Hippocampal formation (tissue), 2 donors: ENCODE data around the gene ITPR2.
"Not testable (repeated sequence)": the region's sequence is repeated elsewhere in the genome, so short reads cannot be mapped to it uniquely, and the experiment has no call there.

Experiments used
- DNase-seq, 2 donors: peaks; one replicate each; lab custom pipeline; 2025; lab: John Stamatoyannopoulos, UW

The ITPR2 gene

GRCh38 chr12:26700430-26700829, 132.6 kb downstream of the ITPR2 start:
- no peak for DNase-seq

GRCh38 chr12:26699237-26699636, 133.8 kb downstream of the ITPR2 start:
- no peak for DNase-seq

GRCh38 chr12:26698186-26698585, 134.8 kb downstream of the ITPR2 start:
- no peak for DNase-seq

- no peak for DNase-seq
Observed at GRCh38 chr12:26697217-26697616, 135.8 kb downstream of the ITPR2 start.

GRCh38 chr12:26696613-26697092, 136.3 kb downstream of the ITPR2 start:
- no peak for DNase-seq

GRCh38 chr12:26696048-26696612, 136.9 kb downstream of the ITPR2 start:
- no peak for DNase-seq

- DNase-seq, result no peak
Observed at GRCh38 chr12:26694402-26694801, 138.6 kb downstream of the ITPR2 start.

- DNase-seq, result no peak
Observed at GRCh38 chr12:26692407-26692806, 140.6 kb downstream of the ITPR2 start.

GRCh38 chr12:26691234-26691970, 141.6 kb downstream of the ITPR2 start:
- DNase-seq, result peak; percentile 2 to 8

GRCh38 chr12:26690601-26691000, 142.4 kb downstream of the ITPR2 start:
- no peak for DNase-seq

GRCh38 chr12:26689281-26689841, 143.6 kb downstream of the ITPR2 start:
- DNase-seq, result no peak

- no peak for DNase-seq
Observed at GRCh38 chr12:26688344-26688904, 144.6 kb downstream of the ITPR2 start.

- no peak for DNase-seq
Observed at GRCh38 chr12:26686408-26686807, 146.6 kb downstream of the ITPR2 start.

GRCh38 chr12:26684101-26684500, 148.9 kb downstream of the ITPR2 start:
- no peak for DNase-seq

GRCh38 chr12:26683443-26683842, 149.6 kb downstream of the ITPR2 start:
- no peak for DNase-seq

GRCh38 chr12:26680727-26681455, 152.1 kb downstream of the ITPR2 start:
- DNase-seq, result no peak

GRCh38 chr12:26678697-26679660, 154.0 kb downstream of the ITPR2 start:
- no peak for DNase-seq

- DNase-seq, result not testable (repeated sequence)
Observed at GRCh38 chr12:26671487-26671886, 161.5 kb downstream of the ITPR2 start.

GRCh38 chr12:26668847-26669246, 164.1 kb downstream of the ITPR2 start:
- DNase-seq, result no peak

GRCh38 chr12:26668230-26668629, 164.8 kb downstream of the ITPR2 start:
- no peak for DNase-seq

- DNase-seq, result no peak
Observed at GRCh38 chr12:26666286-26666685, 166.7 kb downstream of the ITPR2 start.
